Measurements from ENCODE around the gene VPS41. TPM values are rescaled to one million over a fixed set of nuclear protein-coding genes. Genes with fewer than 3 reads are reported as not detected.

Gene VPS41
- polyA plus RNA-seq, 1 of the 3 experiments (the other 2 are of a cell fraction), result 20.4 TPM

GRCh38 chr7:38834357-38834756 lies 74.6 kb downstream of the VPS41 start (continued):
- TF ChIP-seq TAF1 (IDR thresholded peaks at IDR 0.05; ENCODE audit: borderline replicate concordance, low read depth, low read length) (no peak), REST (IDR thresholded peaks at IDR 0.05; ENCODE audit: low read depth, low read length) (no peak), RAD21 (IDR thresholded peaks at IDR 0.05; ENCODE audit: low read length) (no peak), SMC3 (IDR thresholded peaks at IDR 0.05; ENCODE audit: low read depth, low read length) (no peak)

- no peaks in the 10 kb centered on the region for H3K9me3 ChIP-seq
- H3K9me2 ChIP-seq, result no peaks in the 10 kb centered on the region
- peaks cover 6% of the 10 kb centered on the region; the same call in 1 of the 2 replicates for H3K79me2 ChIP-seq (ENCODE audit: insufficient read depth)
- no peak for DNase-seq
- ChIA-PET POLR2A (no interaction called here), CTCF (no interaction called here)
- H2AFZ ChIP-seq (ENCODE audit: low read depth), result no peak overlapping the region
- no peaks in the 10 kb centered on the region for H4K20me1 ChIP-seq (ENCODE audit: insufficient read depth)
- H3K4me1 ChIP-seq (ENCODE audit: control insufficient read depth in 1 of 2, insufficient read depth in 2 of 2, low read depth in 1 of 2, low read length in 1 of 2), result peaks cover 0 to 10% of the 10 kb centered on the region in 2 experiments; a peak in 2 of 4 replicates
- no peak overlapping the region for H3K27ac ChIP-seq (ENCODE audit: low read depth in 2 of 2, low read length in 1 of 2)
- no peak for TF ChIP-seq FOSL2 (IDR thresholded peaks at IDR 0.05; ENCODE audit: borderline replicate concordance, low read depth)
- TF ChIP-seq, protein P1, sequence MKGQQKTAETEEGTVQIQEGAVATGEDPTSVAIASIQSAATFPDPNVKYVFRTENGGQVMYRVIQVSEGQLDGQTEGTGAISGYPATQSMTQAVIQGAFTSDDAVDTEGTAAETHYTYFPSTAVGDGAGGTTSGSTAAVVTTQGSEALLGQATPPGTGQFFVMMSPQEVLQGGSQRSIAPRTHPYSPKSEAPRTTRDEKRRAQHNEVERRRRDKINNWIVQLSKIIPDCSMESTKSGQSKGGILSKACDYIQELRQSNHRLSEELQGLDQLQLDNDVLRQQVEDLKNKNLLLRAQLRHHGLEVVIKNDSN (IDR thresholded peaks at IDR 0.05; ENCODE audit: borderline replicate concordance, low read depth), result no peak
- no peak for TF ChIP-seq ZBTB33 (IDR thresholded peaks at IDR 0.05; ENCODE audit: borderline replicate concordance, low read depth)
- TF ChIP-seq POLR2AphosphoS5 (IDR thresholded peaks at IDR 0.05; ENCODE audit: low read depth, low read length), result no peak
- TF ChIP-seq GATA2 (CRISPR knock-in tag; IDR thresholded peaks at IDR 0.05), result no peak
- no peak for TF ChIP-seq EZH2phosphoT487 (IDR thresholded peaks at IDR 0.05; ENCODE audit: borderline replicate concordance, low read depth)
- no peak for TF ChIP-seq TAF1 (IDR thresholded peaks at IDR 0.05; ENCODE audit: borderline replicate concordance, low read depth, low read length)
- no peak overlapping the region for H3K4me3 ChIP-seq (ENCODE audit: low read depth in 2 of 2, low read length in 1 of 2)
- H3F3A ChIP-seq (replicated peaks; ENCODE audit: insufficient read depth), result no peaks in the 10 kb centered on the region
- H3K9ac ChIP-seq, result no peak overlapping the region
- peaks cover 4 to 15% of the 10 kb centered on the region in 2 experiments for H3K36me3 ChIP-seq (replicated peaks in 1 of 2; ENCODE audit: control insufficient read depth in 1 of 2, insufficient read depth in 2 of 2, low read length in 1 of 2)
- WGBS (ENCODE audit: low lambda C conversion rate), result 95% methylated on average over 1 of the region's 1 CpG
- H3K4me2 ChIP-seq, result no peak overlapping the region
- no peaks in the 10 kb centered on the region for H3K27me3 ChIP-seq (ENCODE audit: insufficient read depth)
Measured at GRCh38 chr7:38833329-38833728, 75.7 kb downstream of the VPS41 start.
